H9 (cell line): Measurements from ENCODE around the gene LARGE1. TPM values are rescaled to one million over a fixed set of nuclear protein-coding genes. Genes with fewer than 3 reads are reported as not detected.

Experiments used
- DNase-seq: peaks from one replicate; pipeline ENCODE4 v3.0.0-alpha.2; 2017
- H2AFZ ChIP-seq: one replicate; pipeline ENCODE4 v1.6.1; 2013; ENCODE audit warnings: mild to moderate bottlenecking, low read length, control low read depth, moderate library complexity
- H2AK5ac ChIP-seq: 2 replicates; pipeline ENCODE4 v1.6.1; 2013; ENCODE audit warnings: low read length, control low read depth, mixed read lengths; ENCODE audit not compliant: insufficient read length
- H2BK120ac ChIP-seq: one replicate; pipeline ENCODE4 v1.6.1; 2013; ENCODE audit warnings: low read depth, mild to moderate bottlenecking, low read length, control low read depth, inconsistent platforms; ENCODE audit not compliant: poor library complexity, severe bottlenecking
- H2BK12ac ChIP-seq: 2 replicates; pipeline ENCODE4 v1.6.1; 2013; ENCODE audit warnings: low read length, control low read depth, mixed read lengths, low read depth; ENCODE audit not compliant: insufficient read length
- H2BK15ac ChIP-seq: 2 replicates; pipeline ENCODE4 v1.6.1; 2013; ENCODE audit warnings: low read depth, low read length, control low read depth
- H2BK20ac ChIP-seq: one replicate; pipeline ENCODE4 v1.6.1; 2013; ENCODE audit warnings: low read depth, mild to moderate bottlenecking, low read length, control low read depth, inconsistent platforms; ENCODE audit not compliant: poor library complexity, severe bottlenecking
- H2BK5ac ChIP-seq: 2 replicates; pipeline ENCODE4 v1.6.1; 2013; ENCODE audit warnings: low read length, control low read depth, mixed read lengths; ENCODE audit not compliant: insufficient read length
- H3K14ac ChIP-seq: 2 replicates; pipeline ENCODE4 v1.6.1; 2013; ENCODE audit warnings: low read length, control low read depth; ENCODE audit not compliant: insufficient read depth
- H3K18ac ChIP-seq: 2 replicates; pipeline ENCODE4 v1.6.1; 2013; ENCODE audit warnings: low read depth, mild to moderate bottlenecking, mixed read lengths, low read length, control low read depth; ENCODE audit not compliant: insufficient read length
- H3K23ac ChIP-seq: 2 replicates; pipeline ENCODE4 v1.6.1; 2013; ENCODE audit warnings: low read length, control low read depth, mixed read lengths, low read depth; ENCODE audit not compliant: insufficient read length
- H3K23me2 ChIP-seq: 2 replicates; pipeline ENCODE4 v1.6.1; 2013; ENCODE audit warnings: low read depth, mild to moderate bottlenecking, mixed read lengths, low read length, control low read depth; ENCODE audit not compliant: insufficient read length, poor library complexity, severe bottlenecking
- H3K27ac ChIP-seq: 2 replicates; pipeline ENCODE4 v1.5.1; 2013; ENCODE audit warnings: low read length, control low read depth, mixed read lengths, low read depth; ENCODE audit not compliant: insufficient read length
- H3K27me3 ChIP-seq: 2 replicates; pipeline ENCODE4 v1.6.1; 2013; ENCODE audit warnings: low read length, control low read depth, inconsistent platforms; ENCODE audit not compliant: insufficient read depth
- H3K4ac ChIP-seq: 2 replicates; pipeline ENCODE4 v1.6.1; 2013; ENCODE audit warnings: low read depth, mild to moderate bottlenecking, control low read depth, inconsistent platforms, low read length, moderate library complexity
- H3K4me1 ChIP-seq: 2 replicates; pipeline ENCODE4 v1.6.1; 2013; ENCODE audit warnings: low read length, control low read depth, inconsistent platforms; ENCODE audit not compliant: insufficient read depth
- H3K4me2 ChIP-seq: 2 replicates; pipeline ENCODE4 v1.6.1; 2013; ENCODE audit warnings: low read length, control low read depth, mixed read lengths; ENCODE audit not compliant: insufficient read length, insufficient read depth
- H3K56ac ChIP-seq: 2 replicates; pipeline ENCODE4 v1.6.1; 2013; ENCODE audit warnings: low read depth, mild to moderate bottlenecking, mixed read lengths, low read length, control low read depth; ENCODE audit not compliant: insufficient read length
- H3K79me1 ChIP-seq: 2 replicates; pipeline ENCODE4 v1.6.1; 2013; ENCODE audit warnings: low read depth, mild to moderate bottlenecking, moderate library complexity, low read length, control low read depth, inconsistent platforms; ENCODE audit not compliant: insufficient read depth, poor library complexity, severe bottlenecking
- H3K79me2 ChIP-seq: 2 replicates; pipeline ENCODE4 v1.6.1; 2013; ENCODE audit warnings: low read length, control low read depth, inconsistent platforms; ENCODE audit not compliant: insufficient read depth
- H3K9ac ChIP-seq: 2 replicates; pipeline ENCODE4 v1.6.1; 2013; ENCODE audit warnings: low read length, control low read depth, mixed read lengths; ENCODE audit not compliant: insufficient read length; ENCODE audit errors: extremely low read depth
- H3K9me3 ChIP-seq: one replicate; pipeline ENCODE4 v1.6.1; 2013; ENCODE audit warnings: low read depth, low read length, inconsistent platforms; ENCODE audit not compliant: control insufficient read depth
- H3T11ph ChIP-seq: one replicate; pipeline ENCODE4 v1.6.1; 2013; ENCODE audit warnings: mild to moderate bottlenecking, low read length, control low read depth, inconsistent platforms
- H4K20me1 ChIP-seq: one replicate; pipeline ENCODE4 v1.6.1; 2013; ENCODE audit not compliant: control insufficient read depth, insufficient read length, insufficient read depth
- H4K5ac ChIP-seq: 2 replicates; pipeline ENCODE4 v1.6.1; 2013; ENCODE audit warnings: low read depth, mild to moderate bottlenecking, mixed read lengths, low read length, control low read depth; ENCODE audit not compliant: insufficient read length
- H4K8ac ChIP-seq: replicated peaks from 2 replicates; pipeline ENCODE4 v1.6.1; 2013; ENCODE audit warnings: low read length, control low read depth, mixed read lengths, low read depth; ENCODE audit not compliant: insufficient read length
- H4K91ac ChIP-seq: 2 replicates; pipeline ENCODE4 v1.6.1; 2013; ENCODE audit warnings: low read depth, mild to moderate bottlenecking, moderate library complexity, mixed read lengths, low read length, control low read depth; ENCODE audit not compliant: insufficient read length
- H3K27ac Mint-ChIP-seq, 3 experiments: 2 replicates in 2 of 3; 3 replicates in 1 of 3; pipeline ENCODE4 v1.8.0; 2020 to 2021; ENCODE audit warnings: mixed read lengths in 3 of 3, mild to moderate bottlenecking in 1 of 3, moderate library complexity in 1 of 3
- H3K27me3 Mint-ChIP-seq: 2 replicates; pipeline ENCODE4 v1.8.0; 2021; ENCODE audit warnings: low read depth, mild to moderate bottlenecking, moderate library complexity, mixed read lengths
- H3K36me3 Mint-ChIP-seq, 3 experiments: 2 replicates in 2 of 3; 3 replicates in 1 of 3; pipeline ENCODE4 v1.8.0; 2020 to 2021; ENCODE audit warnings: low read depth in 3 of 3, mixed read lengths in 3 of 3; ENCODE audit not compliant: insufficient read depth in 1 of 3
- H3K4me1 Mint-ChIP-seq, 2 experiments: 2 replicates each; pipeline ENCODE4 v1.8.0; 2020; ENCODE audit warnings: mixed read lengths in 2 of 2
- H3K4me3 Mint-ChIP-seq, 2 experiments: 2 replicates in 1 of 2; 3 replicates in 1 of 2; pipeline ENCODE4 v1.8.0; 2020 to 2021; ENCODE audit warnings: mild to moderate bottlenecking in 2 of 2, mixed read lengths in 2 of 2, moderate library complexity in 1 of 2
- H3K9me3 Mint-ChIP-seq, 2 experiments: 2 replicates in 1 of 2; 3 replicates in 1 of 2; pipeline ENCODE4 v1.8.0; 2020; ENCODE audit warnings: mild to moderate bottlenecking in 2 of 2, mixed read lengths in 2 of 2, moderate library complexity in 1 of 2
- WGBS: extraction: QIAGEN DNeasy Blood & Tissue Kit; methylation state at CpG from one replicate; pipeline ENCODE4 v1.1.7; 2013; ENCODE audit warnings: missing lambda C conversion rate, low lambda C conversion rate, mixed read lengths; ENCODE audit not compliant: insufficient read length; ENCODE audit errors: extremely low coverage; 5-methylcytosine and 5-hydroxymethylcytosine counted together
- total RNA-seq: library from RNA; stranded (reverse); gene quantifications from 2 replicates; pipeline ENCODE4 v1.2.1, GENCODE V29; 2021
- TF ChIP-seq, protein P1 (sequence below): fragments of 200-600 bp; sonication (generic); conservative IDR thresholded peaks from 3 replicates; pipeline ENCODE4 v1.8.0; 2021; ENCODE audit warnings: antibody characterized with exemption, mild to moderate bottlenecking

LARGE1 gene
- total RNA-seq, 1 experiment from 2014 or later, result 43.5 TPM

DNA sequence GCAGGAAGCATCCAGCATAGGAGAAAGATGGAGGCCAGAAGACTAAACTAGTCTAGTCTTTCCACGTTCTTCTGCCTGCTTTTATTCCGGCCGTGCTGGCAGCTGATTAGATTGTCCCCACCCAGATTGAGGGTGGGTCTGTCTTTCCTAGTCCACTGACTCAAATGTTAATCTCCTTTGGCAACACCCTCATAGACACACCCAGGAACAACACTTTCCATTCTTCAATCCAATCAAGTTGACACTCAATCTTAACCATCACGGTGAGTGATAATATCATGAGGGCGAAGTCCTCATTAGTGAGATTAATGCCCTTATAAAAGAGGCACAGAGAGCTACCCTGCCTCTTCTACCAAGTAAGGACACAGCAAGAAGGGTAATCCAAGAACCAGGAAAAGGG is 424.2 kb downstream of the LARGE1 start:
- Mint-ChIP-seq H3K36me3 (0 out of 7 replicates have a peak, but pooled peaks cover 0 to 1% (median 0%) of the 10 kb centered on the region in 3 experiments), H3K4me1 (peaks cover 19 to 21% of the 10 kb centered on the region in 2 experiments), H3K9me3 (no peaks in the 10 kb centered on the region; a peak in 1 of 5 replicates), H3K4me3 (no peak overlapping the region), H3K27ac (no peak overlapping the region), H3K27me3 (no peaks in the 10 kb centered on the region)
- no peak overlapping the region for H2BK20ac ChIP-seq
- no peaks in the 10 kb centered on the region for H3K79me1 ChIP-seq
- no peaks in the 10 kb centered on the region for H3K23me2 ChIP-seq
- no peak for DNase-seq
- no peak overlapping the region for H3T11ph ChIP-seq
- no peak overlapping the region for H3K23ac ChIP-seq
- H3K79me2 ChIP-seq, result no peaks in the 10 kb centered on the region
- H3K4ac ChIP-seq, result no peak overlapping the region
- H3K4me2 ChIP-seq, result no peak overlapping the region
- no peak overlapping the region for H4K5ac ChIP-seq
- no peak overlapping the region for H2BK120ac ChIP-seq
- H2AK5ac ChIP-seq, result no peak overlapping the region
- no peak overlapping the region for H3K9ac ChIP-seq
- no peak overlapping the region for H3K18ac ChIP-seq
- no peak overlapping the region for H2BK5ac ChIP-seq
- no peak overlapping the region for H3K56ac ChIP-seq
- no peak overlapping the region for H2AFZ ChIP-seq
- H3K27ac ChIP-seq, result no peak overlapping the region
- H2BK12ac ChIP-seq, result no peak overlapping the region
- no peak overlapping the region for H4K8ac ChIP-seq
- no peak overlapping the region for H3K14ac ChIP-seq
- WGBS, result no CpG with 5 or more reads among the region's 5 CpGs
- H2BK15ac ChIP-seq, result no peak overlapping the region
- H3K27me3 ChIP-seq, result no peaks in the 10 kb centered on the region
- H4K20me1 ChIP-seq, result no peaks in the 10 kb centered on the region
- no peak overlapping the region for H4K91ac ChIP-seq
- TF ChIP-seq, protein P1, sequence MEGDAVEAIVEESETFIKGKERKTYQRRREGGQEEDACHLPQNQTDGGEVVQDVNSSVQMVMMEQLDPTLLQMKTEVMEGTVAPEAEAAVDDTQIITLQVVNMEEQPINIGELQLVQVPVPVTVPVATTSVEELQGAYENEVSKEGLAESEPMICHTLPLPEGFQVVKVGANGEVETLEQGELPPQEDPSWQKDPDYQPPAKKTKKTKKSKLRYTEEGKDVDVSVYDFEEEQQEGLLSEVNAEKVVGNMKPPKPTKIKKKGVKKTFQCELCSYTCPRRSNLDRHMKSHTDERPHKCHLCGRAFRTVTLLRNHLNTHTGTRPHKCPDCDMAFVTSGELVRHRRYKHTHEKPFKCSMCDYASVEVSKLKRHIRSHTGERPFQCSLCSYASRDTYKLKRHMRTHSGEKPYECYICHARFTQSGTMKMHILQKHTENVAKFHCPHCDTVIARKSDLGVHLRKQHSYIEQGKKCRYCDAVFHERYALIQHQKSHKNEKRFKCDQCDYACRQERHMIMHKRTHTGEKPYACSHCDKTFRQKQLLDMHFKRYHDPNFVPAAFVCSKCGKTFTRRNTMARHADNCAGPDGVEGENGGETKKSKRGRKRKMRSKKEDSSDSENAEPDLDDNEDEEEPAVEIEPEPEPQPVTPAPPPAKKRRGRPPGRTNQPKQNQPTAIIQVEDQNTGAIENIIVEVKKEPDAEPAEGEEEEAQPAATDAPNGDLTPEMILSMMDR, result no peak
- H3K9me3 ChIP-seq, result no peaks in the 10 kb centered on the region
- H3K4me1 ChIP-seq, result peaks cover 4% of the 10 kb centered on the region; the same call in 1 of the 2 replicates
